Mesenchymal stem cell (in vitro differentiated cells and primary cell): ENCODE data around the gene UPK3A.

Source experiments
- DNase-seq: peaks from one replicate; pipeline ENCODE4 v3.0.0-alpha.2; 2013
- H2AFZ ChIP-seq: one replicate; pipeline ENCODE4 v1.6.1; 2013; ENCODE audit warnings: low read depth, mild to moderate bottlenecking, control low read depth, inconsistent platforms, low read length, moderate library complexity
- H2AK5ac ChIP-seq: 2 replicates; pipeline ENCODE4 v1.6.1; 2013; ENCODE audit warnings: low read length, moderate library complexity, mild to moderate bottlenecking, inconsistent platforms; ENCODE audit not compliant: severe bottlenecking
- H2BK120ac ChIP-seq: one replicate; pipeline ENCODE4 v1.6.1; 2013; ENCODE audit warnings: low read depth, mild to moderate bottlenecking, inconsistent platforms, low read length, moderate library complexity
- H2BK12ac ChIP-seq, 2 experiments: one replicate each; pipeline ENCODE4 v1.6.1; 2013; ENCODE audit warnings: inconsistent platforms in 2 of 2, low read length in 2 of 2, mild to moderate bottlenecking in 2 of 2, moderate library complexity in 2 of 2, control low read depth in 1 of 2
- H2BK15ac ChIP-seq: one replicate; pipeline ENCODE4 v1.6.1; 2013; ENCODE audit warnings: mild to moderate bottlenecking, low read depth, inconsistent platforms; ENCODE audit not compliant: poor library complexity, severe bottlenecking
- H2BK5ac ChIP-seq: 2 replicates; pipeline ENCODE4 v1.6.1; 2013; ENCODE audit warnings: low read depth, mild to moderate bottlenecking, low read length, control low read depth, inconsistent platforms; ENCODE audit not compliant: poor library complexity, severe bottlenecking
- H3K14ac ChIP-seq, 2 experiments: one replicate each; pipeline ENCODE4 v1.6.1; 2013; ENCODE audit warnings: inconsistent platforms in 2 of 2, low read length in 2 of 2, control low read depth in 1 of 2, mild to moderate bottlenecking in 1 of 2, moderate library complexity in 1 of 2
- H3K18ac ChIP-seq, 2 experiments: one replicate each; pipeline ENCODE4 v1.6.1; 2013; ENCODE audit warnings: inconsistent platforms in 2 of 2, low read length in 2 of 2, control low read depth in 1 of 2, low read depth in 1 of 2, mild to moderate bottlenecking in 1 of 2
- H3K23ac ChIP-seq, 2 experiments: one replicate each; pipeline ENCODE4 v1.6.1; 2013; ENCODE audit warnings: inconsistent platforms in 2 of 2, low read length in 2 of 2, mild to moderate bottlenecking in 2 of 2, moderate library complexity in 2 of 2, control low read depth in 1 of 2
- H3K27ac ChIP-seq: 2 replicates; pipeline ENCODE4 v1.5.1; 2013; ENCODE audit warnings: mild to moderate bottlenecking, moderate library complexity, low read length, control low read depth, inconsistent platforms; ENCODE audit not compliant: poor library complexity, severe bottlenecking
- H3K27me3 ChIP-seq, 2 experiments: 2 replicates each; pipeline versions ENCODE4 v1.6.1 to v1.7.0; 2013; ENCODE audit warnings: low read length in 2 of 2, mild to moderate bottlenecking in 2 of 2, moderate library complexity in 2 of 2, control low read depth in 1 of 2, inconsistent platforms in 1 of 2; ENCODE audit not compliant: control insufficient read depth in 1 of 2, insufficient read depth in 1 of 2
- H3K36me3 ChIP-seq, 2 experiments: 2 replicates each; pipeline versions ENCODE4 v1.6.1 to v1.7.0; 2013; ENCODE audit warnings: low read length in 2 of 2, control low read depth in 1 of 2, inconsistent platforms in 1 of 2, low read depth in 1 of 2, mild to moderate bottlenecking in 1 of 2; ENCODE audit not compliant: insufficient read depth in 2 of 2, control insufficient read depth in 1 of 2
- H3K4ac ChIP-seq, 2 experiments: one replicate each; pipeline ENCODE4 v1.6.1; 2013; ENCODE audit warnings: inconsistent platforms in 2 of 2, low read length in 2 of 2, mild to moderate bottlenecking in 2 of 2, moderate library complexity in 2 of 2, control low read depth in 1 of 2, low read depth in 1 of 2
- H3K4me1 ChIP-seq: 2 replicates; pipeline ENCODE4 v1.6.1; 2013; ENCODE audit warnings: low read depth, low read length, control low read depth; ENCODE audit not compliant: control insufficient read depth, insufficient read depth
- H3K4me2 ChIP-seq: 2 replicates; pipeline ENCODE4 v1.6.1; 2013; ENCODE audit warnings: low read length, mild to moderate bottlenecking, inconsistent platforms; ENCODE audit not compliant: poor library complexity, severe bottlenecking
- H3K4me3 ChIP-seq, 2 experiments: 2 replicates each; pipeline versions ENCODE4 v1.5.1 to v1.7.0; 2013; ENCODE audit warnings: low read length in 2 of 2, mild to moderate bottlenecking in 2 of 2, control low read depth in 1 of 2, low read depth in 1 of 2; ENCODE audit not compliant: insufficient read depth in 1 of 2
- H3K79me1 ChIP-seq: replicated peaks from 2 replicates; pipeline ENCODE4 v1.6.1; 2013; ENCODE audit warnings: mild to moderate bottlenecking, control low read depth, low read length, inconsistent platforms; ENCODE audit not compliant: poor library complexity, severe bottlenecking
- H3K9ac ChIP-seq: 2 replicates; pipeline ENCODE4 v1.7.0; 2013; ENCODE audit warnings: mild to moderate bottlenecking, low read length, moderate library complexity
- H3K9me3 ChIP-seq: 2 replicates; pipeline ENCODE4 v1.7.0; 2013; ENCODE audit warnings: mild to moderate bottlenecking, low read length; ENCODE audit not compliant: control insufficient read depth
- H4K8ac ChIP-seq: one replicate; pipeline ENCODE4 v1.6.1; 2013; ENCODE audit warnings: inconsistent platforms, mild to moderate bottlenecking, low read length, moderate library complexity
- H4K91ac ChIP-seq: one replicate; pipeline ENCODE4 v1.6.1; 2013; ENCODE audit warnings: mild to moderate bottlenecking, low read length, inconsistent platforms
- WGBS: methylation state at CpG from one replicate; pipeline ENCODE4 v1.1.7; 2013; ENCODE audit warnings: mixed read lengths; 5-methylcytosine and 5-hydroxymethylcytosine counted together

Gene UPK3A

GRCh38 chr22:45331486-45331885 is 46.7 kb downstream of the UPK3A start:
- H4K91ac ChIP-seq: no peak overlapping the region
- 97% methylated on average over 7 of the region's 9 CpGs for WGBS
- no peak overlapping the region for H2BK5ac ChIP-seq
- peaks cover 1% of the 10 kb centered on the region for H3K79me1 ChIP-seq
- no peak overlapping the region for H3K27ac ChIP-seq
- no peak overlapping the region for H3K14ac ChIP-seq
- no peak overlapping the region for H2BK12ac ChIP-seq
- H3K4me2 ChIP-seq: no peak overlapping the region
- DNase-seq: no peak
- no peak overlapping the region for H3K4ac ChIP-seq
- H4K8ac ChIP-seq: no peak overlapping the region
- H3K23ac ChIP-seq: no peak overlapping the region
- H3K27me3 ChIP-seq: no peaks in the 10 kb centered on the region
- H3K36me3 ChIP-seq: peaks cover 60 to 81% of the 10 kb centered on the region in 2 experiments
- H2AFZ ChIP-seq: no peak overlapping the region
- H2BK15ac ChIP-seq: no peak overlapping the region
- H2BK120ac ChIP-seq: no peak overlapping the region
- no peak overlapping the region for H3K18ac ChIP-seq
- no peaks in the 10 kb centered on the region for H3K9me3 ChIP-seq
- no peak overlapping the region for H3K4me3 ChIP-seq
- H3K9ac ChIP-seq: no peak overlapping the region
- H3K4me1 ChIP-seq: peaks cover 2% of the 10 kb centered on the region
- no peak overlapping the region for H2AK5ac ChIP-seq

DNA sequence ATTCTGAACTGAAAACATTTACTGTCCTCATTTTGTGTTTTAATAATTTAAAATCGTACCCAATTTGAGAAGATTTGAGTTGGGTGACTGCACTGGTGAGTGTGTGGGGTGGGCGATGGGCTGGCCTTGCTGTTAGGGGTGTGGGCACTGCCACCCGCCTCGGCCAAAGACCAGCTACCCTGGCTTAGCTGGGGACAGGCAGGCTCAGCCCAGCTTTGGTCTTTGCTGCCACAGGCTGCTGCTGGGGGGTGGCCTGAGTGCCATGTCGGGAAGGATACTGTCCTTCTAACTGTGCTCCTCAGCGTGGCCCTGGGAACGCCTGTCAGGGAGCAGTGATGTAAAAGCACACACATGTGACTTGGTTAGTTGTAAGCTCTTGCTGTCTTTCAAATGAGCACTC is 47.3 kb downstream of the UPK3A start:
- peaks cover 2% of the 10 kb centered on the region for H3K4me1 ChIP-seq
- H3K27ac ChIP-seq: no peak overlapping the region
- no peak overlapping the region for H2BK5ac ChIP-seq
- no peak overlapping the region for H2AK5ac ChIP-seq
- no peak overlapping the region for H4K91ac ChIP-seq
- no peak overlapping the region for H4K8ac ChIP-seq
- peaks cover 65 to 86% of the 10 kb centered on the region in 2 experiments for H3K36me3 ChIP-seq
- H2BK120ac ChIP-seq: no peak overlapping the region
- H3K18ac ChIP-seq: no peak overlapping the region
- H3K14ac ChIP-seq: no peak overlapping the region
- no peaks in the 10 kb centered on the region for H3K9me3 ChIP-seq
- H3K27me3 ChIP-seq: no peaks in the 10 kb centered on the region
- no peak overlapping the region for H2AFZ ChIP-seq
- WGBS: 97% methylated on average over 7 of the region's 7 CpGs
- no peak for DNase-seq
- no peak overlapping the region for H3K4me3 ChIP-seq
- H2BK12ac ChIP-seq: no peak overlapping the region
- H3K4me2 ChIP-seq: no peak overlapping the region
- H3K4ac ChIP-seq: no peak overlapping the region
- no peak overlapping the region for H3K9ac ChIP-seq
- no peak overlapping the region for H2BK15ac ChIP-seq
- H3K79me1 ChIP-seq: peaks cover 1% of the 10 kb centered on the region
- peak overlapping the region in 1 of 2 experiments; percentile 70 for H3K23ac ChIP-seq

GRCh38 chr22:45334068-45334467 is 49.3 kb downstream of the UPK3A start:
- no peak overlapping the region for H3K4me3 ChIP-seq
- H4K8ac ChIP-seq: no peak overlapping the region
- no peak overlapping the region for H3K4me2 ChIP-seq
- no peak overlapping the region for H2BK12ac ChIP-seq
- no peak overlapping the region for H3K14ac ChIP-seq
- no peak overlapping the region for H3K23ac ChIP-seq
- no peaks in the 10 kb centered on the region for H3K79me1 ChIP-seq
- no peak for DNase-seq
- H3K4me1 ChIP-seq: peaks cover 2% of the 10 kb centered on the region
- H3K27me3 ChIP-seq: no peaks in the 10 kb centered on the region
- no peak overlapping the region for H3K18ac ChIP-seq
- H2AK5ac ChIP-seq: no peak overlapping the region
- H4K91ac ChIP-seq: no peak overlapping the region
- no peak overlapping the region for H3K27ac ChIP-seq
- H3K9me3 ChIP-seq: no peaks in the 10 kb centered on the region
- H2BK120ac ChIP-seq: no peak overlapping the region
- H3K36me3 ChIP-seq: peaks cover 63 to 88% of the 10 kb centered on the region in 2 experiments
- H2BK5ac ChIP-seq: no peak overlapping the region
- H2BK15ac ChIP-seq: no peak overlapping the region
- no peak overlapping the region for H3K4ac ChIP-seq
- no peak overlapping the region for H3K9ac ChIP-seq
- no peak overlapping the region for H2AFZ ChIP-seq
- WGBS: 88% methylated on average over 4 of the region's 5 CpGs

DNA sequence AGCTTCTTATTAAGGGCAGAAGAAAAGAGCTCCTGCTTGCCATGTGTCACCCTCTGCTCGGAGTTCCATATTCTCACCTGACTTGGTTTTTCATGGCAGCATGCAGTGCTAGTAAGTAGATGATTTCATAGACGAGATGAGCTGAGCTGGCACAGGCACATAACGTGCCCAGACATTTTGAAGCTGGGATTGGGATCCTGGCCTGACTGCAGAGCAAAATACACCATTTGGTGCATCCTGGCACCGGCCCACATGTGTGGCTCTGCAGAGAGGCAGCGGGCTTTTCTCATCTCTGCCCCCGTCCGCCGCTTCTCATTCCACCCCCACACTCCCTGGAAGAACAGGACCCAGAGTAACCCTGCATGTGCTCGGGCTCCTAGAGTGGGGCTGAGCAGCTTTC is 49.8 kb downstream of the UPK3A start:
- WGBS: 98% methylated on average over 9 of the region's 9 CpGs
- H2BK15ac ChIP-seq: no peak overlapping the region
- H3K4me1 ChIP-seq: peaks cover 2% of the 10 kb centered on the region
- H2AK5ac ChIP-seq: no peak overlapping the region
- H3K18ac ChIP-seq: no peak overlapping the region
- H4K91ac ChIP-seq: no peak overlapping the region
- H2BK5ac ChIP-seq: no peak overlapping the region
- no peak overlapping the region for H3K23ac ChIP-seq
- H3K9me3 ChIP-seq: no peaks in the 10 kb centered on the region
- H2BK12ac ChIP-seq: no peak overlapping the region
- no peak overlapping the region for H3K9ac ChIP-seq
- H2BK120ac ChIP-seq: no peak overlapping the region
- no peak overlapping the region for H3K14ac ChIP-seq
- H3K27me3 ChIP-seq: no peaks in the 10 kb centered on the region
- no peak overlapping the region for H3K4ac ChIP-seq
- no peaks in the 10 kb centered on the region for H3K79me1 ChIP-seq
- DNase-seq: no peak
- no peak overlapping the region for H2AFZ ChIP-seq
- H3K4me3 ChIP-seq: no peak overlapping the region
- no peak overlapping the region for H3K4me2 ChIP-seq
- H4K8ac ChIP-seq: no peak overlapping the region
- H3K27ac ChIP-seq: no peak overlapping the region
- peaks cover 62 to 86% of the 10 kb centered on the region in 2 experiments for H3K36me3 ChIP-seq
